Activated naive CD8-positive, alpha-beta T cell treated with anti-CD3 and anti-CD28 coated beads, Interleukin-2, amount 10 ng/mL, durations not matched to agents 7 days and 5 days (primary cell): ENCODE data around the gene CASP9. TPM values are rescaled to one million over a fixed set of nuclear protein-coding genes. Genes with fewer than 3 reads are reported as not detected.
"Not testable (repeated sequence)": the region's sequence is repeated elsewhere in the genome, so short reads cannot be mapped to it uniquely, and the experiment has no call there.

Experiments
- ATAC-seq: fragments of 150-1000 bp; cut with Tn5 transposase; one replicate; pipeline ENCODE4 v1.10.0; 2021; ENCODE audit warnings: low read depth, moderate library complexity
- POLR2A ChIA-PET: fragments of 350-600 bp; sonication (Branson Sonifier 250); formaldehyde crosslinking; loops from one replicate; lab custom pipeline; 2021; ENCODE audit warnings: antibody characterized with exemption; lab: Charles Lee
- DNase-seq: peaks from one replicate; pipeline ENCODE4 v3.0.0; 2021
- H3K27ac Mint-ChIP-seq: one replicate; pipeline ENCODE4 v1.8.0; 2022; ENCODE audit warnings: mild to moderate bottlenecking, mixed read lengths
- H3K27me3 Mint-ChIP-seq: one replicate; pipeline ENCODE4 v1.8.0; 2022; ENCODE audit warnings: mild to moderate bottlenecking, moderate library complexity, mixed read lengths
- H3K36me3 Mint-ChIP-seq: one replicate; pipeline ENCODE4 v1.8.0; 2021; ENCODE audit warnings: mild to moderate bottlenecking, mixed read lengths
- H3K4me1 Mint-ChIP-seq: one replicate; pipeline ENCODE4 v1.8.0; 2021; ENCODE audit warnings: mixed read lengths
- H3K4me3 Mint-ChIP-seq: one replicate; pipeline ENCODE4 v1.8.0; 2022; ENCODE audit warnings: mild to moderate bottlenecking, moderate library complexity, mixed read lengths
- H3K9me3 Mint-ChIP-seq: one replicate; pipeline ENCODE4 v1.8.0; 2021; ENCODE audit warnings: mixed read lengths
- total RNA-seq, 2 experiments: library from RNA; stranded (reverse); gene quantifications; one replicate each; pipeline ENCODE4 v1.2.3, GENCODE V29; 2021

The CASP9 gene
- total RNA-seq, 2 experiments from 2014 or later: 9.6 to 13.7 TPM

- H3K36me3 Mint-ChIP-seq: peaks cover 6% of the 10 kb centered on the region
- peak; percentile 42 for ATAC-seq
- peak; percentile 62 for DNase-seq
- no peaks in the 10 kb centered on the region for H3K4me1 Mint-ChIP-seq
- no peak overlapping the region for H3K27ac Mint-ChIP-seq
- no peak overlapping the region for H3K4me3 Mint-ChIP-seq
- POLR2A ChIA-PET: no interaction called here
- H3K9me3 Mint-ChIP-seq: no peaks in the 10 kb centered on the region
- H3K27me3 Mint-ChIP-seq: no peaks in the 10 kb centered on the region
These were observed 22.6 kb downstream of the CASP9 start for GRCh38 chr1:15501208-15502032.

GRCh38 chr1:15500184-15501178 is 23.5 kb downstream of the CASP9 start:
- Mint-ChIP-seq H3K4me3 (no peak overlapping the region), H3K36me3 (peaks cover 6% of the 10 kb centered on the region), H3K27me3 (no peaks in the 10 kb centered on the region), H3K27ac (no peak overlapping the region), H3K4me1 (no peaks in the 10 kb centered on the region), H3K9me3 (no peaks in the 10 kb centered on the region)
- ATAC-seq: no peak
- POLR2A ChIA-PET: no interaction called here
- no peak for DNase-seq

GRCh38 chr1:15493869-15494390 is 30.1 kb downstream of the CASP9 start:
- H3K4me3 Mint-ChIP-seq: no peak overlapping the region
- POLR2A ChIA-PET: no interaction called here
- no peaks in the 10 kb centered on the region for H3K9me3 Mint-ChIP-seq
- H3K36me3 Mint-ChIP-seq: peaks cover 10% of the 10 kb centered on the region
- H3K27me3 Mint-ChIP-seq: no peaks in the 10 kb centered on the region
- no peak for ATAC-seq
- H3K27ac Mint-ChIP-seq: no peak overlapping the region
- DNase-seq: no peak
- peaks cover 6% of the 10 kb centered on the region for H3K4me1 Mint-ChIP-seq

GRCh38 chr1:15492596-15492995 is 31.4 kb downstream of the CASP9 start:
- H3K27me3 Mint-ChIP-seq: no peaks in the 10 kb centered on the region
- H3K9me3 Mint-ChIP-seq: no peaks in the 10 kb centered on the region
- H3K4me3 Mint-ChIP-seq: no peak overlapping the region
- ATAC-seq (no peak), DNase-seq (no peak)
- H3K4me1 Mint-ChIP-seq: peaks cover 6% of the 10 kb centered on the region
- no peak overlapping the region for H3K27ac Mint-ChIP-seq
- peaks cover 7% of the 10 kb centered on the region for H3K36me3 Mint-ChIP-seq
- POLR2A ChIA-PET: no interaction called here

- H3K4me3 Mint-ChIP-seq, H3K27ac Mint-ChIP-seq, DNase-seq, H3K27me3 Mint-ChIP-seq, H3K4me1 Mint-ChIP-seq, H3K9me3 Mint-ChIP-seq: not testable (repeated sequence)
- POLR2A ChIA-PET: interaction anchor here (0.5 kb wide), 1 partner anchor 127 kb away, joined by 5 read pairs; no protein-coding TSS in a partner anchor
- peaks cover 13% of the 10 kb centered on the region for H3K36me3 Mint-ChIP-seq
- peak; percentile 88 for ATAC-seq
These were observed 33.0 kb downstream of the CASP9 start for GRCh38 chr1:15491010-15491409.

- no peaks in the 10 kb centered on the region for H3K9me3 Mint-ChIP-seq
- H3K36me3 Mint-ChIP-seq: peaks cover 9% of the 10 kb centered on the region
- H3K4me3 Mint-ChIP-seq: no peak overlapping the region
- peaks cover 6% of the 10 kb centered on the region for H3K4me1 Mint-ChIP-seq
- POLR2A ChIA-PET: no interaction called here
- ATAC-seq (no peak), DNase-seq (no peak)
- H3K27me3 Mint-ChIP-seq: no peaks in the 10 kb centered on the region
- H3K27ac Mint-ChIP-seq: no peak overlapping the region
These were observed 34.8 kb downstream of the CASP9 start for GRCh38 chr1:15489052-15489736.

- peaks cover 9% of the 10 kb centered on the region for H3K36me3 Mint-ChIP-seq
These were observed 35.6 kb downstream of the CASP9 start for GRCh38 chr1:15488371-15488770.

GRCh38 chr1:15486844-15487610 is 37.0 kb downstream of the CASP9 start:
- ATAC-seq, H3K4me3 Mint-ChIP-seq, H3K9me3 Mint-ChIP-seq, H3K4me1 Mint-ChIP-seq, H3K36me3 Mint-ChIP-seq, DNase-seq, POLR2A ChIA-PET, H3K27ac Mint-ChIP-seq, H3K27me3 Mint-ChIP-seq: not testable (repeated sequence)

More at GRCh38 chr1:15488371-15488770, 35.6 kb downstream of the CASP9 start:
- Mint-ChIP-seq H3K27me3 (no peaks in the 10 kb centered on the region), H3K4me3 (no peak overlapping the region), H3K4me1 (peaks cover 6% of the 10 kb centered on the region), H3K27ac (no peak overlapping the region), H3K9me3 (no peaks in the 10 kb centered on the region)
- POLR2A ChIA-PET: no interaction called here
- ATAC-seq (no peak), DNase-seq (no peak)

- Mint-ChIP-seq H3K4me1 (no peaks in the 10 kb centered on the region), H3K27ac (no peak overlapping the region), H3K27me3 (no peaks in the 10 kb centered on the region), H3K9me3 (no peaks in the 10 kb centered on the region), H3K4me3 (no peak overlapping the region), H3K36me3 (peaks cover 9% of the 10 kb centered on the region)
- POLR2A ChIA-PET: no interaction called here
- ATAC-seq: no peak
- DNase-seq: no peak
These were observed 38.4 kb downstream of the CASP9 start for GRCh38 chr1:15485636-15486035.

GRCh38 chr1:15484443-15484842 is 39.6 kb downstream of the CASP9 start:
- H3K4me3 Mint-ChIP-seq, ATAC-seq, H3K27me3 Mint-ChIP-seq, H3K4me1 Mint-ChIP-seq, H3K36me3 Mint-ChIP-seq, H3K9me3 Mint-ChIP-seq, POLR2A ChIA-PET, DNase-seq, H3K27ac Mint-ChIP-seq: not testable (repeated sequence)

GRCh38 chr1:15483971-15484370 is 40.0 kb downstream of the CASP9 start:
- DNase-seq: no peak
- Mint-ChIP-seq H3K27ac (no peak overlapping the region), H3K4me1 (no peaks in the 10 kb centered on the region), H3K36me3 (peaks cover 8% of the 10 kb centered on the region), H3K27me3 (no peaks in the 10 kb centered on the region), H3K9me3 (no peaks in the 10 kb centered on the region), H3K4me3 (no peak overlapping the region)
- POLR2A ChIA-PET: no interaction called here
- ATAC-seq: no peak

- H3K4me1 Mint-ChIP-seq, H3K4me3 Mint-ChIP-seq, DNase-seq, H3K27me3 Mint-ChIP-seq, H3K27ac Mint-ChIP-seq, ATAC-seq, H3K9me3 Mint-ChIP-seq, H3K36me3 Mint-ChIP-seq, POLR2A ChIA-PET: not testable (repeated sequence)
These were observed 41.0 kb downstream of the CASP9 start for GRCh38 chr1:15482983-15483543.
